ENCODE results near the gene CDK17.
"Not testable (repeated sequence)": the region's sequence is repeated elsewhere in the genome, so short reads cannot be mapped to it uniquely, and the experiment has no call there.

The CDK17 gene

DNA sequence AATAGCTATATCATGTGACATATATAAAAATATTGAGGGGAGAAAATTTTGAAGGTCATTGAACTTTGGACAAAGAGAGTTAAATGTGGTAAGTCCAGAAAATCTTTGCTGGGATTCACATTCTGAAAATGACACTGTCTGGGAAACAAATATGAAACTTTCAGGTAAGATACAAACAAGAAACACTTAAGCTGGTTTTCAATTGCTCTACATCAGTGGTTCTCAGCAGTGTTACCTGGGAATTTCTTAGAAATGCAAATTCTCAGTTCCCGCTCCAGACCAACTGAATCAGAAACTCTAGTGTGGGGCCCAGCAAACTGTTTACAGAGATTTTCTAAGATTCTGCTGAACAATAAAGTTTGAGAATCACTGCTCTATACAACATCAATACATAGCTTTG is 3.6 kb upstream of the CDK17 start:
- Histone ChIP-seq H4K91ac (ENCODE audit: low read depth, low read length) (no peak overlapping the region), H3K27ac (ENCODE audit: low read depth, low read length) (no peak overlapping the region), H2BK120ac (ENCODE audit: insufficient read depth, low read length, poor library complexity) (no peak overlapping the region), H3K23ac (ENCODE audit: low read length) (no peak overlapping the region), H3K18ac (ENCODE audit: low read length) (no peak overlapping the region), H4K8ac (ENCODE audit: low read depth, low read length) (no peak overlapping the region), H2BK5ac (ENCODE audit: low read depth, low read length, poor library complexity) (no peak overlapping the region), H3K14ac (ENCODE audit: low read length) (no peak overlapping the region), H3K4ac (ENCODE audit: low read depth, low read length) (no peak overlapping the region), H3K4me3 (ENCODE audit: low read depth, low read length) (no peak overlapping the region), H2AK5ac (ENCODE audit: low read length) (no peak overlapping the region), H3K9me3 (ENCODE audit: insufficient read depth, low read depth, low read length) (peaks cover 1% of the 10 kb centered on the region), H3K79me1 (ENCODE audit: low read length) (peaks cover 13% of the 10 kb centered on the region), H3K4me2 (ENCODE audit: low read length) (no peak overlapping the region), H3K9ac (ENCODE audit: low read length) (no peak overlapping the region), H3K36me3 (ENCODE audit: control insufficient read depth in 1 of 2, insufficient read depth in 2 of 2, low read length in 2 of 2) (no peaks in the 10 kb centered on the region), H4K12ac (ENCODE audit: low read depth, low read length) (no peak overlapping the region), H3K4me1 (ENCODE audit: control insufficient read depth in 1 of 2, insufficient read depth in 2 of 2, low read length in 2 of 2) (no peaks in the 10 kb centered on the region), H3K79me2 (ENCODE audit: control insufficient read depth, insufficient read depth, low read length, poor library complexity) (peaks cover 11% of the 10 kb centered on the region), H3K27me3 (ENCODE audit: insufficient read depth, low read length) (no peaks in the 10 kb centered on the region), H2AFZ (ENCODE audit: insufficient read depth, low read length, poor library complexity) (no peak overlapping the region), H2BK12ac (ENCODE audit: low read length) (no peak overlapping the region)
- WGBS (ENCODE audit: extremely low coverage, insufficient coverage, insufficient read length), result no CpG with 5 or more reads among the region's 1 CpG
- no peak for DNase-seq

DNA sequence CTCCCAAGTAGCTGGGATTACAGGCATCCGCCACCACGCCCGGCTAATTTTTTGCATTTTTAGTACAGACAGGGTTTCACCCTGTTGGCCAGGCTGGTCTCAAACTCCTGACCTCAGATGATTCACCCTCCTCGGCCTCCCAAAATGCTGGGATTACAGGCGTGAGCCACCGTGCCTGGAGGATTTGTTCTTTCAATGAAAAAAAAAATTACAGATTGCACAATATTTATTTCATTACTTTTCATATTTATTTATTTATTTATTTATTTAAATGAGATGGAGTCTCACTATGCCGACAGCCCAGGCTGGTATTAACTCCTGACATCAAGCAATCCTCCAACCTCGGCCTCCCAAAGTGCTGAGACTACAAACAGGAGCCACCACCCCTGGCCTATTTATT is 2.3 kb upstream of the CDK17 start:
- H3K27me3 ChIP-seq (ENCODE audit: insufficient read depth, low read length); H4K8ac ChIP-seq (ENCODE audit: low read depth, low read length); H3K27ac ChIP-seq (ENCODE audit: low read depth, low read length); H3K4ac ChIP-seq (ENCODE audit: low read depth, low read length); H3K9ac ChIP-seq (ENCODE audit: low read length); H3K4me1 ChIP-seq (ENCODE audit: control insufficient read depth in 1 of 2, insufficient read depth in 2 of 2, low read length in 2 of 2); H3K4me2 ChIP-seq (ENCODE audit: low read length); H2BK5ac ChIP-seq (ENCODE audit: low read depth, low read length, poor library complexity); H3K4me3 ChIP-seq (ENCODE audit: low read depth, low read length); H3K36me3 ChIP-seq (ENCODE audit: control insufficient read depth in 1 of 2, insufficient read depth in 2 of 2, low read length in 2 of 2); H2AFZ ChIP-seq (ENCODE audit: insufficient read depth, low read length, poor library complexity); H3K23ac ChIP-seq (ENCODE audit: low read length); H4K91ac ChIP-seq (ENCODE audit: low read depth, low read length); H3K9me3 ChIP-seq (ENCODE audit: insufficient read depth, low read depth, low read length); H4K12ac ChIP-seq (ENCODE audit: low read depth, low read length); H2BK120ac ChIP-seq (ENCODE audit: insufficient read depth, low read length, poor library complexity); H2AK5ac ChIP-seq (ENCODE audit: low read length); H3K14ac ChIP-seq (ENCODE audit: low read length); H3K18ac ChIP-seq (ENCODE audit: low read length); H2BK12ac ChIP-seq (ENCODE audit: low read length): not testable (repeated sequence)
- Histone ChIP-seq H3K79me2 (ENCODE audit: control insufficient read depth, insufficient read depth, low read length, poor library complexity) (peaks cover 11% of the 10 kb centered on the region), H3K79me1 (ENCODE audit: low read length) (peaks cover 13% of the 10 kb centered on the region)
- peak; percentile 44 to 58 for DNase-seq
- WGBS (ENCODE audit: extremely low coverage, insufficient coverage, insufficient read length), result no CpG with 5 or more reads among the region's 8 CpGs

DNA sequence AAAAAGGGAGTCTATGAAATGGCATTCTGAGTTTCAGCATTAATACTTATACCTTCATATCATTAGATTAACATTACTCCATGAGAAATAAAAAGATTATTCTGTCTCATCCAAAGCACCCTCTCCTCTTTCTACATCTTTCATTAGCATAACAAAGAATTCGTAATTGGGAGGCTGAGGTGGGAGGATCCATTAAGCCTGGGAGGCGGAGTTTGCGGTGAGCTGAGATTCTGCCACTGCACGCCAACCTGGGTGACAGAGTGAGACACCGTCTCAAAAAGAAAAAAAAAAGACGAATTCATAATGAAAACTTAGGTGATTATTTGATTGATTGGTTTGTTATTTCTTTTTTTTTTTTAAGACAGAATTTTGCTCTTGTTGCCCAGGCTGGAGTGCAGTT is 1.8 kb upstream of the CDK17 start:
- H3K4me3 ChIP-seq (ENCODE audit: low read depth, low read length), result no peak overlapping the region
- no peak overlapping the region for H4K12ac ChIP-seq (ENCODE audit: low read depth, low read length)
- H3K14ac ChIP-seq (ENCODE audit: low read length), result no peak overlapping the region
- H3K4me1 ChIP-seq (ENCODE audit: control insufficient read depth in 1 of 2, insufficient read depth in 2 of 2, low read length in 2 of 2), result no peaks in the 10 kb centered on the region
- H3K4ac ChIP-seq (ENCODE audit: low read depth, low read length), result no peak overlapping the region
- H2AFZ ChIP-seq (ENCODE audit: insufficient read depth, low read length, poor library complexity), result no peak overlapping the region
- H3K23ac ChIP-seq (ENCODE audit: low read length), result no peak overlapping the region
- H3K9ac ChIP-seq (ENCODE audit: low read length), result no peak overlapping the region
- no peaks in the 10 kb centered on the region for H3K27me3 ChIP-seq (ENCODE audit: insufficient read depth, low read length)
- H3K18ac ChIP-seq (ENCODE audit: low read length), result no peak overlapping the region
- H4K8ac ChIP-seq (ENCODE audit: low read depth, low read length), result no peak overlapping the region
- no peak overlapping the region for H2AK5ac ChIP-seq (ENCODE audit: low read length)
- DNase-seq, result peak in 1 of 2 donors; percentile 61
- H3K4me2 ChIP-seq (ENCODE audit: low read length), result no peak overlapping the region
- no CpG with 5 or more reads among the region's 6 CpGs for WGBS (ENCODE audit: extremely low coverage, insufficient coverage, insufficient read length)
- no peak overlapping the region for H2BK120ac ChIP-seq (ENCODE audit: insufficient read depth, low read length, poor library complexity)
- H3K36me3 ChIP-seq (ENCODE audit: control insufficient read depth in 1 of 2, insufficient read depth in 2 of 2, low read length in 2 of 2), result no peaks in the 10 kb centered on the region
- H4K91ac ChIP-seq (ENCODE audit: low read depth, low read length), result no peak overlapping the region
- peaks cover 11% of the 10 kb centered on the region for H3K79me2 ChIP-seq (ENCODE audit: control insufficient read depth, insufficient read depth, low read length, poor library complexity)
- H3K27ac ChIP-seq (ENCODE audit: low read depth, low read length), result no peak overlapping the region
- H2BK12ac ChIP-seq (ENCODE audit: low read length), result no peak overlapping the region
- H3K79me1 ChIP-seq (ENCODE audit: low read length), result peaks cover 13% of the 10 kb centered on the region
- no peaks in the 10 kb centered on the region for H3K9me3 ChIP-seq (ENCODE audit: insufficient read depth, low read depth, low read length)
- H2BK5ac ChIP-seq (ENCODE audit: low read depth, low read length, poor library complexity), result no peak overlapping the region

DNA sequence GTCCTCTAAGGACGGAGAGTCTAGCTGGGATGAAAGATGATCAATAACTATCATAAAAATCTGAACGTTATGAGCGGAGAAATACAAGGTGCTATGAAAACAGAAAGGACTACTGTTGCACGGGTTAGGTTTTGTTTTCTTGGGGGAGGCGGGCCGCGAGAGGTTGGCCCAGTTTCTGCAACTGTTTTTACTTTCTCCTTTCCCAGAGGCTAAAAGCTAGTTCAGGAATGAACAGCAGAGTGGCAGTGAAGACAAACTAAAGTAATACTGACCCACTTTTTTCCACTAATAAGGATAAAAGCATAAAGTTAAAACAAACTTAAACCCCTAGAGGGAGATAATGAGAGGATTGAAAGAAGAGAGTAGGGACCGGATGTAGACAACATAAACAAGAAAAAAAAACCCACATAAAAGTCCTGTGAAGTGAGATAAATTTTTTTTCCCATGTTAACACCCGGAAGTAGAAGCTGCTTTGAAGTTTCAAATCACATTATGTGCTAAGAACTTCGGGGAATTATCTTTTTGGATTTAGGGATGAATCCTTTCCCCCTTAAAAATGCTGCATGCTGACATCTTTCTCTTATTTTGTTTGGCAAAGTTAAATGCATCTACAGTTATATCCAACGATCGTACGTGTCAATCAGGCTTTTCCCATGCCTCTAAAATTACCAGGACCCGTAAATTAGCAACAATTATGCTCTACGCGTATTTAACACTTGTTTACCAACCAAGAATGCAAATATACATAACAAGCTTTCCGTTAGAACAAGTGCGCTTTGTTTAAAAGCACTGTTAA is 1.0 kb upstream of the CDK17 start:
- no peaks in the 10 kb centered on the region for H3K27me3 ChIP-seq (ENCODE audit: insufficient read depth, low read length)
- H2BK12ac ChIP-seq (ENCODE audit: low read length), result no peak overlapping the region
- H2AK5ac ChIP-seq (ENCODE audit: low read length), result no peak overlapping the region
- H4K8ac ChIP-seq (ENCODE audit: low read depth, low read length), result no peak overlapping the region
- H3K18ac ChIP-seq (ENCODE audit: low read length), result no peak overlapping the region
- peaks cover 13% of the 10 kb centered on the region for H3K79me1 ChIP-seq (ENCODE audit: low read length)
- H3K4me2 ChIP-seq (ENCODE audit: low read length), result peak overlapping the region; percentile 98
- H2BK120ac ChIP-seq (ENCODE audit: insufficient read depth, low read length, poor library complexity), result no peak overlapping the region
- H3K23ac ChIP-seq (ENCODE audit: low read length), result no peak overlapping the region
- H2BK5ac ChIP-seq (ENCODE audit: low read depth, low read length, poor library complexity), result no peak overlapping the region
- no peak overlapping the region for H3K14ac ChIP-seq (ENCODE audit: low read length)
- no peak overlapping the region for H4K91ac ChIP-seq (ENCODE audit: low read depth, low read length)
- peak overlapping the region; percentile 90 for H2AFZ ChIP-seq (ENCODE audit: insufficient read depth, low read length, poor library complexity)
- no peak overlapping the region for H3K4me3 ChIP-seq (ENCODE audit: low read depth, low read length)
- H3K4me1 ChIP-seq (ENCODE audit: control insufficient read depth in 1 of 2, insufficient read depth in 2 of 2, low read length in 2 of 2), result no peaks in the 10 kb centered on the region
- H3K4ac ChIP-seq (ENCODE audit: low read depth, low read length), result no peak overlapping the region
- no peak overlapping the region for H3K27ac ChIP-seq (ENCODE audit: low read depth, low read length)
- H3K36me3 ChIP-seq (ENCODE audit: control insufficient read depth in 1 of 2, insufficient read depth in 2 of 2, low read length in 2 of 2), result no peaks in the 10 kb centered on the region
- H3K9ac ChIP-seq (ENCODE audit: low read length), result no peak overlapping the region
- H3K9me3 ChIP-seq (ENCODE audit: insufficient read depth, low read depth, low read length), result no peaks in the 10 kb centered on the region
- DNase-seq, result peak in 1 of 2 donors; percentile 78
- H4K12ac ChIP-seq (ENCODE audit: low read depth, low read length), result no peak overlapping the region
- no CpG with 5 or more reads among the region's 18 CpGs for WGBS (ENCODE audit: extremely low coverage, insufficient coverage, insufficient read length)
- H3K79me2 ChIP-seq (ENCODE audit: control insufficient read depth, insufficient read depth, low read length, poor library complexity), result peaks cover 11% of the 10 kb centered on the region

All from trophoblast cell (in vitro differentiated cells and primary cell).